Ishikawa (cell line): ENCODE measurements around the gene CD6.

Experiments
- CEBPB ChIP-seq: IDR thresholded peaks from 2 replicates; pipeline ENCODE4 v1.6.1; 2012
- EGR1 ChIP-seq: IDR thresholded peaks from 2 replicates; pipeline ENCODE4 v1.6.1; 2012
- EP300 ChIP-seq: IDR thresholded peaks from 2 replicates; pipeline ENCODE4 v1.6.1; 2012; ENCODE audit warnings: borderline replicate concordance
- MAX ChIP-seq: IDR thresholded peaks from 2 replicates; pipeline ENCODE4 v1.6.1; 2012
- RAD21 ChIP-seq: IDR thresholded peaks from 2 replicates; pipeline ENCODE4 v1.6.1; 2012; ENCODE audit warnings: low read depth
- REST ChIP-seq: IDR thresholded peaks from 2 replicates; pipeline ENCODE4 v1.6.1; 2012; ENCODE audit warnings: low read depth, mild to moderate bottlenecking
- TAF1 ChIP-seq: IDR thresholded peaks from 2 replicates; pipeline ENCODE4 v1.6.1; 2012; ENCODE audit warnings: low read depth, mild to moderate bottlenecking
- TCF12 ChIP-seq: IDR thresholded peaks from 2 replicates; pipeline ENCODE4 v1.6.1; 2012; ENCODE audit warnings: low read depth
- USF1 ChIP-seq: IDR thresholded peaks from 2 replicates; pipeline ENCODE4 v1.6.1; 2012
- YY1 ChIP-seq: IDR thresholded peaks from 2 replicates; pipeline ENCODE4 v1.6.1; 2012; ENCODE audit warnings: low read depth
- ZBTB7A ChIP-seq: IDR thresholded peaks from 2 replicates; pipeline ENCODE4 v1.6.1; 2012; ENCODE audit warnings: low read depth

- TF ChIP-seq EGR1 (no peak), EP300 (no peak), ZBTB7A (no peak), USF1 (no peak), TAF1 (no peak), TCF12 (no peak), YY1 (no peak), CEBPB (no peak), RAD21 (no peak), REST (no peak), MAX (no peak)
These were observed 71.6 kb downstream of the CD6 start for GRCh38 chr11:61042961-61043540.
